ENCODE measurements around the gene VAV2.

VAV2 gene

GRCh38 chr9:133914442-133915342 is 77.4 kb downstream of the VAV2 start:
- Histone ChIP-seq H3K9ac (ENCODE audit: low read length) (no peak overlapping the region), H3K4me1 (ENCODE audit: control insufficient read depth in 1 of 2, insufficient read depth in 2 of 2, low read length in 2 of 2) (peaks cover 20 to 29% of the 10 kb centered on the region in 2 experiments), H3K4me3 (ENCODE audit: low read depth, low read length) (no peak overlapping the region), H2AFZ (ENCODE audit: insufficient read depth, low read length, poor library complexity) (no peak overlapping the region), H3K14ac (ENCODE audit: low read length) (no peak overlapping the region), H3K79me1 (ENCODE audit: low read length) (peaks cover 5% of the 10 kb centered on the region), H2BK12ac (ENCODE audit: low read length) (no peak overlapping the region), H3K27ac (ENCODE audit: low read depth, low read length) (no peak overlapping the region), H3K36me3 (ENCODE audit: control insufficient read depth in 1 of 2, insufficient read depth in 2 of 2, low read length in 2 of 2) (peaks cover 17 to 29% of the 10 kb centered on the region in 2 experiments), H2BK120ac (ENCODE audit: insufficient read depth, low read length, poor library complexity) (no peak overlapping the region), H3K4ac (ENCODE audit: low read depth, low read length) (peak overlapping the region; percentile 80), H3K23ac (ENCODE audit: low read length) (no peak overlapping the region), H4K91ac (ENCODE audit: low read depth, low read length) (peak overlapping the region; percentile 4), H4K12ac (ENCODE audit: low read depth, low read length) (no peak overlapping the region), H4K8ac (ENCODE audit: low read depth, low read length) (no peak overlapping the region), H2BK5ac (ENCODE audit: low read depth, low read length, poor library complexity) (no peak overlapping the region), H3K79me2 (ENCODE audit: control insufficient read depth, insufficient read depth, low read length, poor library complexity) (peaks cover 41% of the 10 kb centered on the region), H3K9me3 (ENCODE audit: insufficient read depth, low read depth, low read length) (peaks cover 5% of the 10 kb centered on the region), H3K4me2 (ENCODE audit: low read length) (no peak overlapping the region), H3K18ac (ENCODE audit: low read length) (peak overlapping the region; percentile 8), H2AK5ac (ENCODE audit: low read length) (no peak overlapping the region), H3K27me3 (ENCODE audit: insufficient read depth, low read length) (no peaks in the 10 kb centered on the region)
- WGBS (ENCODE audit: extremely low coverage, insufficient coverage, insufficient read length): no CpG with 5 or more reads among the region's 25 CpGs
- no peak for DNase-seq

GRCh38 chr9:133913571-133914369 is 78.4 kb downstream of the VAV2 start:
- Histone ChIP-seq H3K4ac (ENCODE audit: low read depth, low read length) (peak overlapping the region; percentile 56), H3K9ac (ENCODE audit: low read length) (no peak overlapping the region), H2BK120ac (ENCODE audit: insufficient read depth, low read length, poor library complexity) (no peak overlapping the region), H3K18ac (ENCODE audit: low read length) (peak overlapping the region; percentile 27), H4K91ac (ENCODE audit: low read depth, low read length) (no peak overlapping the region), H4K8ac (ENCODE audit: low read depth, low read length) (no peak overlapping the region), H3K9me3 (ENCODE audit: insufficient read depth, low read depth, low read length) (peaks cover 5% of the 10 kb centered on the region), H3K4me1 (ENCODE audit: control insufficient read depth in 1 of 2, insufficient read depth in 2 of 2, low read length in 2 of 2) (peaks cover 19 to 23% of the 10 kb centered on the region in 2 experiments), H3K14ac (ENCODE audit: low read length) (no peak overlapping the region), H2BK12ac (ENCODE audit: low read length) (no peak overlapping the region), H3K79me1 (ENCODE audit: low read length) (peaks cover 5% of the 10 kb centered on the region), H3K27ac (ENCODE audit: low read depth, low read length) (no peak overlapping the region), H2AK5ac (ENCODE audit: low read length) (no peak overlapping the region), H3K27me3 (ENCODE audit: insufficient read depth, low read length) (no peaks in the 10 kb centered on the region), H3K79me2 (ENCODE audit: control insufficient read depth, insufficient read depth, low read length, poor library complexity) (peaks cover 41% of the 10 kb centered on the region), H2BK5ac (ENCODE audit: low read depth, low read length, poor library complexity) (no peak overlapping the region), H3K23ac (ENCODE audit: low read length) (no peak overlapping the region), H3K4me2 (ENCODE audit: low read length) (no peak overlapping the region), H4K12ac (ENCODE audit: low read depth, low read length) (no peak overlapping the region), H2AFZ (ENCODE audit: insufficient read depth, low read length, poor library complexity) (no peak overlapping the region), H3K36me3 (ENCODE audit: control insufficient read depth in 1 of 2, insufficient read depth in 2 of 2, low read length in 2 of 2) (peaks cover 15 to 33% of the 10 kb centered on the region in 2 experiments), H3K4me3 (ENCODE audit: low read depth, low read length) (no peak overlapping the region)
- no peak for DNase-seq
- WGBS (ENCODE audit: extremely low coverage, insufficient coverage, insufficient read length): no CpG with 5 or more reads among the region's 27 CpGs

- Histone ChIP-seq H4K8ac (ENCODE audit: low read depth, low read length) (no peak overlapping the region), H3K27me3 (ENCODE audit: insufficient read depth, low read length) (no peaks in the 10 kb centered on the region), H3K18ac (ENCODE audit: low read length) (no peak overlapping the region), H3K4me2 (ENCODE audit: low read length) (no peak overlapping the region), H3K79me1 (ENCODE audit: low read length) (peaks cover 4% of the 10 kb centered on the region), H4K91ac (ENCODE audit: low read depth, low read length) (no peak overlapping the region), H3K23ac (ENCODE audit: low read length) (no peak overlapping the region), H3K79me2 (ENCODE audit: control insufficient read depth, insufficient read depth, low read length, poor library complexity) (peaks cover 59% of the 10 kb centered on the region), H2BK120ac (ENCODE audit: insufficient read depth, low read length, poor library complexity) (no peak overlapping the region), H4K12ac (ENCODE audit: low read depth, low read length) (no peak overlapping the region), H2AK5ac (ENCODE audit: low read length) (no peak overlapping the region), H2BK5ac (ENCODE audit: low read depth, low read length, poor library complexity) (no peak overlapping the region), H3K9ac (ENCODE audit: low read length) (no peak overlapping the region), H3K14ac (ENCODE audit: low read length) (no peak overlapping the region), H2BK12ac (ENCODE audit: low read length) (no peak overlapping the region), H3K4ac (ENCODE audit: low read depth, low read length) (peak overlapping the region; percentile 42), H2AFZ (ENCODE audit: insufficient read depth, low read length, poor library complexity) (no peak overlapping the region), H3K9me3 (ENCODE audit: insufficient read depth, low read depth, low read length) (peaks cover 5% of the 10 kb centered on the region), H3K36me3 (ENCODE audit: control insufficient read depth in 1 of 2, insufficient read depth in 2 of 2, low read length in 2 of 2) (peaks cover 15 to 39% of the 10 kb centered on the region in 2 experiments), H3K4me1 (ENCODE audit: control insufficient read depth in 1 of 2, insufficient read depth in 2 of 2, low read length in 2 of 2) (peaks cover 25 to 33% of the 10 kb centered on the region in 2 experiments), H3K4me3 (ENCODE audit: low read depth, low read length) (no peak overlapping the region), H3K27ac (ENCODE audit: low read depth, low read length) (no peak overlapping the region)
- WGBS (ENCODE audit: extremely low coverage, insufficient coverage, insufficient read length): no CpG with 5 or more reads among the region's 26 CpGs
- DNase-seq: no peak
Observed at GRCh38 chr9:133910855-133911514, 81.1 kb downstream of the VAV2 start.
